Suprapubic skin (tissue), 4 donors: Measurements from ENCODE around the gene ASIC4. TPM values are rescaled to one million over a fixed set of nuclear protein-coding genes. Genes with fewer than 3 reads are reported as not detected.

Source experiments
- DNase-seq, 2 donors: peaks; one replicate each; pipeline ENCODE4 v3.0.0-alpha.2; 2019; ENCODE audit warnings: low spot score in 2 of 2
- H3K27ac ChIP-seq: fragments of 200-600 bp; sonication (generic); one replicate; pipeline ENCODE4 v1.5.1; 2019
- H3K27me3 ChIP-seq: fragments of 200-600 bp; sonication (generic); one replicate; pipeline ENCODE4 v1.5.1; 2019
- H3K36me3 ChIP-seq: fragments of 200-600 bp; sonication (generic); one replicate; pipeline ENCODE4 v1.5.1; 2019
- H3K4me1 ChIP-seq: fragments of 200-600 bp; sonication (generic); one replicate; pipeline ENCODE4 v1.5.1; 2019
- H3K4me3 ChIP-seq: fragments of 200-600 bp; sonication (generic); one replicate; pipeline ENCODE4 v1.5.1; 2019; ENCODE audit warnings: mild to moderate bottlenecking
- H3K9me3 ChIP-seq: fragments of 200-600 bp; sonication (generic); one replicate; pipeline ENCODE4 v1.5.1; 2019
- EP300 ChIP-seq: sonication (generic); formaldehyde crosslinking; IDR thresholded peaks from one replicate; pipeline ENCODE4 v1.6.1; 2017; ENCODE audit warnings: antibody characterized with exemption
- POLR2A ChIP-seq, 2 donors: fragments of 450-650 bp; IDR thresholded peaks; one replicate each; pipeline ENCODE4 v1.6.1; 2017; ENCODE audit warnings: antibody characterized with exemption in 2 of 2, mild to moderate bottlenecking in 2 of 2, moderate library complexity in 2 of 2
- POLR2AphosphoS5 ChIP-seq, 3 donors: sonication (generic); formaldehyde crosslinking; IDR thresholded peaks; one replicate each; pipeline ENCODE4 v1.6.1; 2017; ENCODE audit warnings: antibody characterized with exemption in 3 of 3
- WGBS: methylation state at CpG from one replicate; pipeline ENCODE4 v1.1.5; 2018; 5-methylcytosine and 5-hydroxymethylcytosine counted together
- total RNA-seq, 4 donors: library from RNA; depleted of rRNA; stranded (reverse); fragments of >200 nt; gene quantifications; one replicate each; pipeline ENCODE4 v1.1.0, GENCODE V29; 2016
- TF ChIP-seq, protein P1 (sequence below), 2 donors: fragments of 200-600 bp in 1 of 2; fragments of 450-650 bp in 1 of 2; sonication (generic) in 1 of 2; IDR thresholded peaks; one replicate each; pipeline ENCODE4 v1.5.1; 2016 to 2019; ENCODE audit warnings: antibody characterized with exemption in 2 of 2, mild to moderate bottlenecking in 1 of 2, moderate library complexity in 1 of 2

Gene ASIC4
- total RNA-seq, 4 donors from 2014 or later = not detected

DNA sequence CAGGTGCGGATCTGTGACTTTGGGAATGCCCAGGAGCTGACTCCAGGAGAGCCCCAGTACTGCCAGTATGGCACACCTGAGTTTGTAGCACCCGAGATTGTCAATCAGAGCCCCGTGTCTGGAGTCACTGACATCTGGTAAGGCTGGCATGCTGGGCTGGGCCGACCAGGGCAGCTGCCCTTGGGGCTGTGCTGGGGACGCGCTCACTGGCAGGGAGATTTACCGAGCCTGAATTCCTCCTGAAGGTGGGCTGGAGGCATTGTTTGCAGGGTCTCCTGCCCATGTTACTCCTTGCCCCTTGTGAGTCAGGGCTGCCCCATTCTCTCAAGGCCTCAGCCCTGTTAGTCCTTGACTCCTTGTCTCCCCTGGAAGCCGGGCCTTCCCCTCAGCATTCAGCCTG is 34.3 kb upstream of the ASIC4 start:
- WGBS = 94% methylated on average over 6 of the region's 8 CpGs
- peaks cover 41% of the 10 kb centered on the region for H3K27me3 ChIP-seq
- no peak overlapping the region for H3K27ac ChIP-seq
- no peaks in the 10 kb centered on the region for H3K9me3 ChIP-seq
- H3K4me3 ChIP-seq = no peak overlapping the region
- TF ChIP-seq, protein P1, sequence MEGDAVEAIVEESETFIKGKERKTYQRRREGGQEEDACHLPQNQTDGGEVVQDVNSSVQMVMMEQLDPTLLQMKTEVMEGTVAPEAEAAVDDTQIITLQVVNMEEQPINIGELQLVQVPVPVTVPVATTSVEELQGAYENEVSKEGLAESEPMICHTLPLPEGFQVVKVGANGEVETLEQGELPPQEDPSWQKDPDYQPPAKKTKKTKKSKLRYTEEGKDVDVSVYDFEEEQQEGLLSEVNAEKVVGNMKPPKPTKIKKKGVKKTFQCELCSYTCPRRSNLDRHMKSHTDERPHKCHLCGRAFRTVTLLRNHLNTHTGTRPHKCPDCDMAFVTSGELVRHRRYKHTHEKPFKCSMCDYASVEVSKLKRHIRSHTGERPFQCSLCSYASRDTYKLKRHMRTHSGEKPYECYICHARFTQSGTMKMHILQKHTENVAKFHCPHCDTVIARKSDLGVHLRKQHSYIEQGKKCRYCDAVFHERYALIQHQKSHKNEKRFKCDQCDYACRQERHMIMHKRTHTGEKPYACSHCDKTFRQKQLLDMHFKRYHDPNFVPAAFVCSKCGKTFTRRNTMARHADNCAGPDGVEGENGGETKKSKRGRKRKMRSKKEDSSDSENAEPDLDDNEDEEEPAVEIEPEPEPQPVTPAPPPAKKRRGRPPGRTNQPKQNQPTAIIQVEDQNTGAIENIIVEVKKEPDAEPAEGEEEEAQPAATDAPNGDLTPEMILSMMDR (IDR thresholded peaks at IDR 0.05) = no peak
- TF ChIP-seq POLR2A (IDR thresholded peaks at IDR 0.05) (no peak), POLR2AphosphoS5 (IDR thresholded peaks at IDR 0.05) (no peak), EP300 (no peak)
- H3K4me1 ChIP-seq = peaks cover 19% of the 10 kb centered on the region
- no peak for DNase-seq
- H3K36me3 ChIP-seq = no peaks in the 10 kb centered on the region

DNA sequence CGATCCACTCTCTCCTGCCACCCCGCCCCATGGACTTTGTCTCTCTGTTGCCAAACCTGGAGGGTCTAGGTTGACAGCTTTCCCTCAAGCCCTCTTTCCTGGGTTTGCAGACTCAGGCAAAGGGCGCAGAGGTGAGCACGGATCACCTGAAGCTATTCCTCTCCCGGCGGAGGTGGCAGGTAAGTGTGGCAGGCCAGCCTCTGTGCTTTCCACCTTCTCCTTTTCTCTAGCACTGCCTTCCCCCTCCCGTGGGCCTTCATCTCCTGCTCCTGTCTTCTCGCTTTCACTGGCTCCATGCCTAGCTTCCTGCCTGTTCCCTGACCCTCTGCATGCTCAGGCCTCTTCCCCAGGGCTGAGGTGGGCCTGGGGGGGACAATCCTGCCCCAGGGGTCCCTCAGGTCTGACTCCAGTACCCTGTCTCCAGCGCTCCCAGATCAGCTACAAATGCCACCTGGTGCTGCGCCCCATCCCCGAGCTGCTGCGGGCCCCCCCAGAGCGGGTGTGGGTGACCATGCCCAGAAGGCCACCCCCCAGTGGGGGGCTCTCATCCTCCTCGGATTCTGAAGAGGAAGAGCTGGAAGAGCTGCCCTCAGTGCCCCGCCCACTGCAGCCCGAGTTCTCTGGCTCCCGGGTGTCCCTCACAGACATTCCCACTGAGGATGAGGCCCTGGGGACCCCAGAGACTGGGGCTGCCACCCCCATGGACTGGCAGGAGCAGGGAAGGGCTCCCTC is 31.4 kb upstream of the ASIC4 start:
- no peak for DNase-seq
- Histone ChIP-seq H3K27ac (no peak overlapping the region), H3K9me3 (no peaks in the 10 kb centered on the region), H3K36me3 (no peaks in the 10 kb centered on the region), H3K4me1 (peaks cover 19% of the 10 kb centered on the region), H3K27me3 (peaks cover 56% of the 10 kb centered on the region), H3K4me3 (no peak overlapping the region)
- 87% methylated on average over 12 of the region's 17 CpGs for WGBS
- no peak for TF ChIP-seq POLR2A (IDR thresholded peaks at IDR 0.05)
- TF ChIP-seq, protein P1 (IDR thresholded peaks at IDR 0.05) = no peak
- no peak for TF ChIP-seq EP300
- TF ChIP-seq POLR2AphosphoS5 (IDR thresholded peaks at IDR 0.05) = no peak

DNA sequence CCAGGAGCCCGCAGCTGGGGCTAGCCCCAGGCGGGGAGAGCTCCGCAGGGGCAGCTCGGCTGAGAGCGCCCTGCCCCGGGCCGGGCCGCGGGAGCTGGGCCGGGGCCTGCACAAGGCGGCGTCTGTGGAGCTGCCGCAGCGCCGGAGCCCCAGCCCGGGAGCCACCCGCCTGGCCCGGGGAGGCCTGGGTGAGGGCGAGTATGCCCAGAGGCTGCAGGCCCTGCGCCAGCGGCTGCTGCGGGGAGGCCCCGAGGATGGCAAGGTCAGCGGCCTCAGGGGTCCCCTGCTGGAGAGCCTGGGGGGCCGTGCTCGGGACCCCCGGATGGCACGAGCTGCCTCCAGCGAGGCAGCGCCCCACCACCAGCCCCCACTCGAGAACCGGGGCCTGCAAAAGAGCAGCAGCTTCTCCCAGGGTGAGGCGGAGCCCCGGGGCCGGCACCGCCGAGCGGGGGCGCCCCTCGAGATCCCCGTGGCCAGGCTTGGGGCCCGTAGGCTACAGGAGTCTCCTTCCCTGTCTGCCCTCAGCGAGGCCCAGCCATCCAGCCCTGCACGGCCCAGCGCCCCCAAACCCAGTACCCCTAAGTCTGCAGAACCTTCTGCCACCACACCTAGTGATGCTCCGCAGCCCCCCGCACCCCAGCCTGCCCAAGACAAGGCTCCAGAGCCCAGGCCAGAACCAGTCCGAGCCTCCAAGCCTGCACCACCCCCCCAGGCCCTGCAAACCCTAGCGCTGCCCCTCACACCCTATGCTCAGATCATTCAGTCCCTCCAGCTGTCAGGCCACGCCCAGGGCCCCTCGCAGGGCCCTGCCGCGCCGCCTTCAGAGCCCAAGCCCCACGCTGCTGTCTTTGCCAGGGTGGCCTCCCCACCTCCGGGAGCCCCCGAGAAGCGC is 30.6 kb upstream of the ASIC4 start:
- Histone ChIP-seq H3K36me3 (no peaks in the 10 kb centered on the region), H3K27ac (no peak overlapping the region), H3K4me3 (peak overlapping the region; percentile 37), H3K9me3 (no peaks in the 10 kb centered on the region), H3K27me3 (peaks cover 64% of the 10 kb centered on the region), H3K4me1 (peaks cover 19% of the 10 kb centered on the region)
- WGBS = 17% methylated on average over 23 of the region's 58 CpGs
- no peak for TF ChIP-seq POLR2A (IDR thresholded peaks at IDR 0.05)
- no peak for TF ChIP-seq POLR2AphosphoS5 (IDR thresholded peaks at IDR 0.05)
- no peak for TF ChIP-seq EP300
- TF ChIP-seq, protein P1 (IDR thresholded peaks at IDR 0.05) = no peak
- DNase-seq = no peak

DNA sequence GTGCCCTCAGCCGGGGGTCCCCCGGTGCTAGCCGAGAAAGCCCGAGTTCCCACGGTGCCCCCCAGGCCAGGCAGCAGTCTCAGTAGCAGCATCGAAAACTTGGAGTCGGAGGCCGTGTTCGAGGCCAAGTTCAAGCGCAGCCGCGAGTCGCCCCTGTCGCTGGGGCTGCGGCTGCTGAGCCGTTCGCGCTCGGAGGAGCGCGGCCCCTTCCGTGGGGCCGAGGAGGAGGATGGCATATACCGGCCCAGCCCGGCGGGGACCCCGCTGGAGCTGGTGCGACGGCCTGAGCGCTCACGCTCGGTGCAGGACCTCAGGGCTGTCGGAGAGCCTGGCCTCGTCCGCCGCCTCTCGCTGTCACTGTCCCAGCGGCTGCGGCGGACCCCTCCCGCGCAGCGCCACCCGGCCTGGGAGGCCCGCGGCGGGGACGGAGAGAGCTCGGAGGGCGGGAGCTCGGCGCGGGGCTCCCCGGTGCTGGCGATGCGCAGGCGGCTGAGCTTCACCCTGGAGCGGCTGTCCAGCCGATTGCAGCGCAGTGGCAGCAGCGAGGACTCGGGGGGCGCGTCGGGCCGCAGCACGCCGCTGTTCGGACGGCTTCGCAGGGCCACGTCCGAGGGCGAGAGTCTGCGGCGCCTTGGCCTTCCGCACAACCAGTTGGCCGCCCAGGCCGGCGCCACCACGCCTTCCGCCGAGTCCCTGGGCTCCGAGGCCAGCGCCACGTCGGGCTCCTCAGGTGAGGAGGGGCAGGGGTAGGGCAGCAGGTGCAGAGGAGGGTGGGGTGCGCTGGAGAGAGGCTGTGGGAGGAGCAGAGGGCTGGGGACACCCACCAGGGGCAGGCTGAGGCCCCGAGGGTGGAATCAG is 29.7 kb upstream of the ASIC4 start:
- WGBS = 7% methylated on average over 17 of the region's 89 CpGs
- Histone ChIP-seq H3K4me3 (peak overlapping the region; percentile 37), H3K27ac (no peak overlapping the region), H3K4me1 (peaks cover 19% of the 10 kb centered on the region), H3K36me3 (no peaks in the 10 kb centered on the region), H3K9me3 (no peaks in the 10 kb centered on the region), H3K27me3 (peaks cover 67% of the 10 kb centered on the region)
- TF ChIP-seq POLR2AphosphoS5 (IDR thresholded peaks at IDR 0.05) = no peak
- TF ChIP-seq, protein P1 (IDR thresholded peaks at IDR 0.05) = no peak
- no peak for TF ChIP-seq EP300
- no peak for TF ChIP-seq POLR2A (IDR thresholded peaks at IDR 0.05)
- DNase-seq = no peak
